ENCODE results near the gene PDZD8.

PDZD8 gene

DNA sequence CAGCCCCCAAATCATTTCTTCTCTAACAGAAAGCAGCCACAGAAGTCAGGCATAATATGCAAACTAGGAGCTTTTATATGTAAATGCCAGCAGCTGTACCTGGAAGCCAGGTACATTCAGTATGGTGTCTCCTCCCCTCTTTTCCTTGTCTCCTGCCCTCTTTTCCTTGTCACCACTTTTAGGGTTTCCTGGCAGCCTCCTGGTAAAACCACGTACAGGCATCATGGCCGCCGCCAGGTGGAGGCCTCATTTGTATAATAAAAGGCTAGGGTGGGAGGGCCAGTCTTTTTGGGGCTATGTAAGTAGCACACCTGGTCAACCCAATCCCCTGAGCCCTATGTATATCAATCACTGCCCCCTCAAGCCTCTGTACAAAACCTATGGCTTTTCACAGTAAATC, 28.7 kb downstream of the PDZD8 start:
- TF ChIP-seq OSR1 (CRISPR knock-in tag; IDR thresholded peaks at IDR 0.05): no peak
- no peak for TF ChIP-seq BACH2 (CRISPR knock-in tag; IDR thresholded peaks at IDR 0.05; ENCODE audit: borderline replicate concordance)
- TF ChIP-seq ISL1 (CRISPR knock-in tag; IDR thresholded peaks at IDR 0.05): no peak
- TF ChIP-seq ESRRG (CRISPR knock-in tag; IDR thresholded peaks at IDR 0.05): no peak
- TF ChIP-seq, protein P1, sequence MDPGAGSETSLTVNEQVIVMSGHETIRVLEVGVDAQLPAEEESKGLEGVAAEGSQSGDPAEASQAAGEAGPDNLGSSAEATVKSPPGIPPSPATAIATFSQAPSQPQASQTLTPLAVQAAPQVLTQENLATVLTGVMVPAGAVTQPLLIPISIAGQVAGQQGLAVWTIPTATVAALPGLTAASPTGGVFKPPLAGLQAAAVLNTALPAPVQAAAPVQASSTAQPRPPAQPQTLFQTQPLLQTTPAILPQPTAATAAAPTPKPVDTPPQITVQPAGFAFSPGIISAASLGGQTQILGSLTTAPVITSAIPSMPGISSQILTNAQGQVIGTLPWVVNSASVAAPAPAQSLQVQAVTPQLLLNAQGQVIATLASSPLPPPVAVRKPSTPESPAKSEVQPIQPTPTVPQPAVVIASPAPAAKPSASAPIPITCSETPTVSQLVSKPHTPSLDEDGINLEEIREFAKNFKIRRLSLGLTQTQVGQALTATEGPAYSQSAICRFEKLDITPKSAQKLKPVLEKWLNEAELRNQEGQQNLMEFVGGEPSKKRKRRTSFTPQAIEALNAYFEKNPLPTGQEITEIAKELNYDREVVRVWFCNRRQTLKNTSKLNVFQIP (CRISPR knock-in tag; IDR thresholded peaks at IDR 0.05; ENCODE audit: borderline replicate concordance, low read depth): no peak
- no peak for ATAC-seq

DNA sequence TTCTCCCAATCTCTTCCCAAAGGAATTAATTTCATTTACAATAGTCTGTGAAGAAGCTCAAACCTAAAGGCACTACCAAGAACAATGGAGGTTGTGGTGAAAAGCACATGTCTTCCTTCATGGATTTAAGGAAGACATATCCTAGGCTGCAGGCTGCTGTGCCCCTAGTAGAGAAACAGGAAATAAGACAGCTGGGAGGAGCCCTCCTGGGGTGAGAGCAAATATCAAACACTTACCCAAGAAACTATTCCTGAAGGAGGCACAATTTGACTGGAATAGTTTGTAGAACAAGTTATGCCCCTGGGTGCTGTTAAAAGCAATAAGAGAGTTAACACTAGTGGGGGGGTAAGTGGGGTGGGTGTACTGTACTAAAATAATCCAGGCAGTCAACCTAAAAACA, 30.1 kb downstream of the PDZD8 start:
- TF ChIP-seq ARNTL (CRISPR knock-in tag; IDR thresholded peaks at IDR 0.05; ENCODE audit: borderline replicate concordance, low read depth) (no peak), PATZ1 (CRISPR knock-in tag; IDR thresholded peaks at IDR 0.05; ENCODE audit: borderline replicate concordance) (no peak), TSHZ2 (CRISPR knock-in tag; IDR thresholded peaks at IDR 0.05) (no peak), TCF4 (CRISPR knock-in tag; IDR thresholded peaks at IDR 0.05; ENCODE audit: borderline replicate concordance) (no peak), ZFP3 (CRISPR knock-in tag; IDR thresholded peaks at IDR 0.05) (no peak), ZFP30 (CRISPR knock-in tag; IDR thresholded peaks at IDR 0.05) (no peak), RARB (CRISPR knock-in tag; IDR thresholded peaks at IDR 0.05) (no peak), ZNF70 (CRISPR knock-in tag; IDR thresholded peaks at IDR 0.05) (no peak), CSRNP3 (CRISPR knock-in tag; IDR thresholded peaks at IDR 0.05) (no peak), OSR1 (CRISPR knock-in tag; IDR thresholded peaks at IDR 0.05) (no peak), GLIS3 (CRISPR knock-in tag; IDR thresholded peaks at IDR 0.05) (no peak), ISL1 (CRISPR knock-in tag; IDR thresholded peaks at IDR 0.05) (no peak), CSDC2 (CRISPR knock-in tag; IDR thresholded peaks at IDR 0.05) (no peak), SNAI2 (CRISPR knock-in tag; IDR thresholded peaks at IDR 0.05) (no peak), ESRRG (CRISPR knock-in tag; IDR thresholded peaks at IDR 0.05) (no peak), TOX (CRISPR knock-in tag; IDR thresholded peaks at IDR 0.05; ENCODE audit: borderline replicate concordance) (no peak), ZC3H10 (CRISPR knock-in tag; IDR thresholded peaks at IDR 0.05) (no peak), ZNF565 (CRISPR knock-in tag; conservative IDR thresholded peaks at IDR 0.05; ENCODE audit: low read depth) (no peak)
- TF ChIP-seq, protein P2, sequence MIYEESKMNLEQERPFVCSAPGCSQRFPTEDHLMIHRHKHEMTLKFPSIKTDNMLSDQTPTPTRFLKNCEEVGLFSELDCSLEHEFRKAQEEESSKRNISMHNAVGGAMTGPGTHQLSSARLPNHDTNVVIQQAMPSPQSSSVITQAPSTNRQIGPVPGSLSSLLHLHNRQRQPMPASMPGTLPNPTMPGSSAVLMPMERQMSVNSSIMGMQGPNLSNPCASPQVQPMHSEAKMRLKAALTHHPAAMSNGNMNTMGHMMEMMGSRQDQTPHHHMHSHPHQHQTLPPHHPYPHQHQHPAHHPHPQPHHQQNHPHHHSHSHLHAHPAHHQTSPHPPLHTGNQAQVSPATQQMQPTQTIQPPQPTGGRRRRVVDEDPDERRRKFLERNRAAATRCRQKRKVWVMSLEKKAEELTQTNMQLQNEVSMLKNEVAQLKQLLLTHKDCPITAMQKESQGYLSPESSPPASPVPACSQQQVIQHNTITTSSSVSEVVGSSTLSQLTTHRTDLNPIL (CRISPR knock-in tag; IDR thresholded peaks at IDR 0.05; ENCODE audit: low read depth): no peak
- no peak for ATAC-seq

DNA sequence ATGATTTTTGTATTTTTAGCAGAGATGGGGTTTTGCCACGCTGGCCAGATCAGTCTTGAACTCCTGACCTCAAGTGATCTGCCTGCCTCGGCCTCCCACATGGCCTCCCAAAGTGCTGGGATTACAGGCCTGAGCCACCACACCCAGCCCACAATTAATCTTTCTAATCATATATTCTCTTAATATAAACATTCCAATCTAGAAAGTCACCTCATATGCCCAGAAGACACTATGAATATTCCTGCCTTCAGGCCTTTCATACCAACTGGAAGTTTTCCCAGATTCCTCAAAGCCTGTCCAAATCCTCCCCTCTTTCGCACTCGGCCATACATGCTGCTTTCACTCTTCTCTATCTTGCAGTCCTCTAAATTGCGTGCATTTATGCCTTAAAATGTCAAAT, 32.6 kb downstream of the PDZD8 start:
- peak; percentile 84 for ATAC-seq
- no peak for TF ChIP-seq PPARA (CRISPR knock-in tag; IDR thresholded peaks at IDR 0.05; ENCODE audit: borderline replicate concordance)
- peak; percentile 72; the same call in 1 of the 2 replicates for TF ChIP-seq ZFP3 (CRISPR knock-in tag; IDR thresholded peaks at IDR 0.05)
- TF ChIP-seq GLIS3 (CRISPR knock-in tag; IDR thresholded peaks at IDR 0.05): no peak
- TF ChIP-seq, protein P1 (CRISPR knock-in tag; IDR thresholded peaks at IDR 0.05; ENCODE audit: borderline replicate concordance, low read depth): no peak
- TF ChIP-seq ESRRG (CRISPR knock-in tag; IDR thresholded peaks at IDR 0.05): no peak
- TF ChIP-seq, protein P2 (CRISPR knock-in tag; IDR thresholded peaks at IDR 0.05; ENCODE audit: low read depth): peak; percentile 31; the same call in 1 of the 2 replicates
- TF ChIP-seq ISL1 (CRISPR knock-in tag; IDR thresholded peaks at IDR 0.05): peak; percentile 68
- TF ChIP-seq ZNF8 (CRISPR knock-in tag; IDR thresholded peaks at IDR 0.05): no peak
- no peak for TF ChIP-seq RARB (CRISPR knock-in tag; IDR thresholded peaks at IDR 0.05)
- no peak for TF ChIP-seq TSHZ2 (CRISPR knock-in tag; IDR thresholded peaks at IDR 0.05)
- no peak for TF ChIP-seq SNAI2 (CRISPR knock-in tag; IDR thresholded peaks at IDR 0.05)
- no peak for TF ChIP-seq ZNF70 (CRISPR knock-in tag; IDR thresholded peaks at IDR 0.05)
